GM23248 (cell line): ENCODE data around the gene MPDZ.

Source experiments
- EZH2 ChIP-seq: fragments of 200-600 bp; sonication (generic); IDR thresholded peaks from 2 replicates; pipeline ENCODE4 v1.6.1; 2018; ENCODE audit warnings: antibody characterized with exemption, mild to moderate bottlenecking; ENCODE audit not compliant: insufficient read depth, poor library complexity, severe bottlenecking
- EZH2phosphoT487 ChIP-seq: fragments of 200-600 bp; sonication (generic); IDR thresholded peaks from 2 replicates; pipeline ENCODE4 v1.6.1; 2018; ENCODE audit warnings: antibody characterized with exemption, moderate library complexity, mild to moderate bottlenecking, low read depth; ENCODE audit not compliant: insufficient read depth

DNA sequence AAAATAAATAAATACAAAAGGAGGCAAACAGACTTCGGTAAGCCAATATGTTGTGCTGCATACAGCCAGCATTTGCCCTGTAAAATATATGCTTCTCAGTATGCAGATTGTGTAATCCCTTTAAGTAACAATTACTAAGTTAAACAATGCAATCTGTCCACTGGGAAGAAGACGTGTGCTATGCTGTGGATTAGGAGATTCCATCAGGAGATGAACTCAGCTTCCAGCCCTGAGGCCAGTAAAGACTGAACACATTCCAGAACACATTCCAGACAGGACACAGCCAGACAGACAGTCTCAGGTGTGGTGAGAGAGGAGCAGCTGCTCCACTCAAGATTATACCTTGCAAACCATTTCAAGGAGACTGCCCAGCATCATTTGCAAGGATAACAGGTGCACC, 97.8 kb downstream of the MPDZ start:
- no peak for TF ChIP-seq EZH2
- TF ChIP-seq EZH2phosphoT487 = no peak
